GM18505 (cell line): ENCODE data around the gene POPDC2.

Experiments used
- ATAC-seq: cut with Tn5 transposase; IDR thresholded peaks from one replicate; pipeline ENCODE4 v1.9.1; 2021; ENCODE audit not compliant: unreplicated experiment
- POLR2A ChIP-seq: IDR thresholded peaks from 4 replicates; pipeline ENCODE4 v1.6.1; 2011; ENCODE audit warnings: borderline replicate concordance; ENCODE audit not compliant: insufficient read depth, insufficient read length; ENCODE audit errors: extremely low read depth

The POPDC2 gene

GRCh38 chr3:119658994-119659393 is 1.4 kb downstream of the POPDC2 start:
- no peak for ATAC-seq
- TF ChIP-seq POLR2A = no peak

- no peak for TF ChIP-seq POLR2A
- ATAC-seq = no peak
These were observed 2.3 kb downstream of the POPDC2 start for GRCh38 chr3:119657887-119658702.

DNA sequence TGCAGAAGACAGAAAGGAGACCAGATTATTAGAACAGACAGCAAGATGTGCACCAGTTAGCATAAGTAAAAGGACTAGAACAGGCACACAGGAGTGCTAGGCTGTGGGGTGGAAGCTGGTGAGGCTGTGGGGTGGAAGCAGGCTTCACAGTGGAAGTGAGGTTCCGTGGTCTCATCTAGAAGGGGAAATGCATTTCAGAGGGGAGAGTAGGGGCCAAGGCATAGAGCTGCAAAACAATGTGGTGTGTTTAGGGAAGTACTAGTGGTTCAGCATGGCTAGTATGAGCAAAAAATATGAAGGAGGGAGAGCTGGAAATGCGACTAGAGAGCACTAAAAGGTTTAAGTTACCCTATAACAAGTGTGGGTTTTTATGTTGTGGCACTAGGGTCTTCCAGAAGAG is 6.5 kb downstream of the POPDC2 start:
- no peak for ATAC-seq
- TF ChIP-seq POLR2A = no peak

- ATAC-seq = no peak
- no peak for TF ChIP-seq POLR2A
These were observed 7.9 kb downstream of the POPDC2 start for GRCh38 chr3:119652306-119653033.

DNA sequence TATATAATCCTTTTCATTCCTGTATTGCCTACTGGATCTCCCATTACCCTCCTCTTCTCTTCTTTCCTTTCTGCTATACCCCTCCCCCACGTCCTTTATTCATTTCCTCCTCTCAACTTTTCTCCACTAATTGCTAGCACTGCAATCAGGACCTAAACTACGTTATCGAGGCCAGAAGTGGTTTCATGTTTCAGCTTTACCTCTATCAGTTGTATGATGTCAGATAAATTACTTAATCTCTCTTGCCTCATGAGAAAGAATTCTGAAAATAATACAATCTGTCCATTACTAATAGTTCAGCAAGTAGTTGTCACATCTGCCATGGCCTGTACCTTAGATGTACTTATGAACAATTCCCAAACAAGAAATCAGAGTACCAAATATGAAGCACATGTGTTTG is 10.6 kb downstream of the POPDC2 start:
- no peak for ATAC-seq
- TF ChIP-seq POLR2A = no peak

DNA sequence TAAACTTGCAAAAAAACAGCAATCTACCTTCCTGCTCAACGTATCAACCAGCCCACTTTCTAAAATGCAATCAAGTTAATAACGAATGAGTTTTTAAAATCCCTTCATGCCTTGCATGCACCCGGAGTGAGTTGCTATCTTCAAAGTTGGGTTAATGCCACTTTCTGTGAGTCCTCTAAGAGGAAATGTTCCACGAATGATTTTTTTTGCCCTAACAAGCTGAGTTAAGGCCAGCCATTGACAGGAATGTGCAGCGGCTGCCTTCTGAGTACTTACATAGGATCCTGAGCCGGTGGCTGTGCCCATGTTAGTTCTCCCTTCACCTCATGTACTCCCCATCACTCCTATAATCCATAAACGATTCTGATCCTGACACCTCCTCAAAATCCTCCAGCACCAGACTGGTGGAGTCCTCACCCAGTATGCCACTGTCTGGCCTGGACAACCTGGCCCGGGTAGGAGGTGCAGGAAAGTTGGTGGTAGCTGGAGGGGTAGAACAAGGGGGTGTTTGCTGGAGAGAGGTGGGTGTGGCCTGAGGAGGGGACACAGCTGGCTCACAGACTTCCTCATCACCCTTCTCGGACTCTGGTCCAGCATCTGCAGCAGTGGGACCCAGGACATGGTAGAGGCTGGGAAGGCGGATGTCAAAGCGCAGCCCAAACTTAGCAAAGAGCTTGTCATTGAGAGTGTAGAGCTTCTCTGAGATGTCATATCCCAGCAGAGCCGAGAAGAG is 12.4 kb downstream of the POPDC2 start:
- no peak for ATAC-seq

GRCh38 chr3:119647171-119647570 is 13.2 kb downstream of the POPDC2 start:
- TF ChIP-seq POLR2A = no peak
- ATAC-seq = no peak

More for the DNA sequence above, 12.4 kb downstream of the POPDC2 start:
- TF ChIP-seq POLR2A = no peak

DNA sequence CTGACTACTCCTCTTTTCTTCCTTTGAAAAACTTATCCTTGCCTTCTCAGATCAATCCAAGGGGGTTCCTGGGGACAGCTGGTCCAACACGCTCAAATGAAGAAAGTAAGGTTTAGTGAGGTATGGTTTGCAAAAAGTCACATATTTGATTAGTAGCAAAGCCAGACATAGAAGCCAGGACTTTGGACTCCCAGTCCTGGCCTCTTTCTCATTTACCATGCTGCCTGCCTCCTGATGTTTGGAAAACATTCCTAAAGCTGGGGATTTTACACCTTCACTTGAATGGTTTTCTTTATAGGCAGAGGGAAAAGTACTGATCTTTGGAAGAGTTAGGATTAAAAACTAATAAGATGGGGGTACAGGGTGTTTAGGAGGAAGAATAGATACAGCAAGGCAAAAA is 14.6 kb downstream of the POPDC2 start:
- TF ChIP-seq POLR2A = no peak
- no peak for ATAC-seq

- no peak for TF ChIP-seq POLR2A
- no peak for ATAC-seq
These were observed 15.9 kb downstream of the POPDC2 start for GRCh38 chr3:119644481-119644880.

GRCh38 chr3:119643528-119643927 is 16.9 kb downstream of the POPDC2 start:
- no peak for ATAC-seq
- no peak for TF ChIP-seq POLR2A

DNA sequence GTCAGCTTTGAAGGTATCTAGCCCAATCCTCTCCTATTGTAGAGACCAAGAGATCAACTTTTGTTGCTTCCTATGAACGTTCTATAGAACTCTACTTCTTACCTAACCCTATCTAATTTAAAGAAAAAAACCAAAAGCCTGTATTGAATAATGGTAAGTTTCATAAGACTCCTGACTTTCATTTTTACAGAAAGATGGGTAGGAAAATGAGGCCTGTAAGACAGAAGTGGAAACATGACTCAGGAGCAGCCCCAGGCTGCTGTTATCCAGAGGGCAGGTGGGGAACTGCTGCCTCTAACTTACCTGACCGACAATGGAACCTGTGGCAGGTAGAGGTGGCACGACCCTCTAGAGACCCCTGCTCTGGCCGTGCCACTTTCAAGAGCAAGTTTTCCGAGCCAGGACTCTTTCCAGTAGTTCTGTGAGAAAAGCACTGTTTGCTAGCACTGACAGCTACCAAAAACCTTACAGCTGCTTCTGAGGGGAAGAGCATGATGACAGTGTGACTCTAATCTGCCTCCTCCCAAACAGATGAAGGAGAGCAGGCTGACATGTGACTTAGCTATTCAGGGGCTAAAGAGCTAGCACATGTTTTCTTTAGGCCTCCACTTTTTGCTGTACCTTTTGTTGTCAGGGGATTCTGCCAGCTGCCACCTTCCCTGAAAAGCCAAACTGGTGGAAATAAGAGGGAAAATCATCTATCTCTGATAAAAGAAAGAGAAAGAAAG is 17.5 kb downstream of the POPDC2 start:
- ATAC-seq = no peak

GRCh38 chr3:119641416-119641815 is 19.0 kb downstream of the POPDC2 start:
- ATAC-seq = no peak
- TF ChIP-seq POLR2A = no peak

More for the DNA sequence above, 17.5 kb downstream of the POPDC2 start:
- TF ChIP-seq POLR2A = no peak

DNA sequence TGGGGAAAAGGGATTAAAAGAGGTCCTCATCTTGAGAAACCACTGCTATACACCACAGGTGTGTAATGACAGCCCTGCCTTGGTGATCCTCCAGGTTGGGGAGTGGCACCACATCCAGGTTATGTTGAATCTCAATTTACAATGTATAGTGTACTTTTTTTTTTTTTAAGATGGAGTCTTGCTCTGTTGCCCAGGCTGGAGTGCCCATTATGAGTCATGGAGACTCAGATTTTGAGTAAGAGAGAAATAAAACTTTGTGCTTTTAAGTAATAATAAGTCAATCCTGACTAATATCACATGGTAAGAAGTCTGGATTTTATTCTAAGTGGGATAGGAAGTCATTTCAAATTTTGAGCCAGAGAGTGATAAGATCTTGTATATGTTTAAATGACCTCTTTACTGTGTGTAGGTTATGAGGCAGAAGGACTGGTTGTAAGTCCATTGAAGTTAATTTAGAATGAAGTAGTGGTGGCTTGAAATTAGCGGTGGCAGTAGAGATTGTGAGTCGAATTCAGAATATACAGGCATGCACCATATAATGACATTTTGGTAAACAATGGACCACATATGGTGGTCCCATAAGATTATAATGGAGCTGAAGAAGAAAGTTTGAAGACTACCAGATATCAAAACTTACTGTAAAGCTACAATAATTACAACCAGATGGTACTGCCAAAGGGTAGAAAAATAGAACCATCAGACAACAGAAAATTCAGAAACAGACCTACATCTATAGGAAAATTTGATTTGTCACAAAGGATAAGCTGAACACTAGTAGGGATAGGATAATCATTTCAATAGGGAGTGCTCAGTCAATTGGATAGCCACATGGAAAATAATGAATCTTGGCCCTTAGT is 20.7 kb downstream of the POPDC2 start:
- no peak for ATAC-seq
- no peak for TF ChIP-seq POLR2A
